ENCODE measurements around the gene HSD17B14.

- TF ChIP-seq CTCF (IDR thresholded peaks at IDR 0.05; ENCODE audit: low read depth, low read length, missing input control) (no peak), MAX (IDR thresholded peaks at IDR 0.05) (no peak), RXRA (IDR thresholded peaks at IDR 0.05) (no peak), SP1 (IDR thresholded peaks at IDR 0.05) (no peak), TAF1 (conservative IDR thresholded peaks at IDR 0.05) (no peak), RAD21 (IDR thresholded peaks at IDR 0.05) (no peak), YY1 (IDR thresholded peaks at IDR 0.05) (no peak), GABPA (IDR thresholded peaks at IDR 0.05 in 1 of 2, conservative IDR thresholded peaks at IDR 0.05 in 1 of 2) (no peak), ZBTB33 (IDR thresholded peaks at IDR 0.05) (no peak), ATF3 (IDR thresholded peaks at IDR 0.05) (no peak), REST (IDR thresholded peaks at IDR 0.05) (no peak), JUND (IDR thresholded peaks at IDR 0.05) (no peak), EGR1 (IDR thresholded peaks at IDR 0.05; ENCODE audit: low read depth in 2 of 2) (no peak)
Measured at GRCh38 chr19:48798937-48799336, 37.4 kb downstream of the HSD17B14 start.
